GM12875 (cell line): ENCODE measurements around the gene PITPNB.

Experiments
- H3K4me3 ChIP-seq: one replicate; pipeline ENCODE4 v1.5.1; 2011; ENCODE audit warnings: low read depth, low read length, control low read depth
- CTCF ChIP-seq: IDR thresholded peaks from 2 replicates; pipeline ENCODE4 v1.5.1; 2011; ENCODE audit warnings: low read depth, mild to moderate bottlenecking, control low read depth, inconsistent platforms, low read length, moderate library complexity, borderline replicate concordance; ENCODE audit not compliant: insufficient read depth

PITPNB gene

GRCh38 chr22:27919942-27920755 is 1.1 kb upstream of the PITPNB start:
- peak overlapping the region; percentile 62 for H3K4me3 ChIP-seq
- no peak for TF ChIP-seq CTCF

GRCh38 chr22:27918341-27919221 is 475 bp downstream of the PITPNB start:
- TF ChIP-seq CTCF = no peak
- H3K4me3 ChIP-seq = peak overlapping the region; percentile 91

- no peak overlapping the region for H3K4me3 ChIP-seq
- no peak for TF ChIP-seq CTCF
These were observed 3.1 kb downstream of the PITPNB start for GRCh38 chr22:27915986-27916385.

- no peak overlapping the region for H3K4me3 ChIP-seq
- TF ChIP-seq CTCF = no peak
These were observed 5.8 kb downstream of the PITPNB start for GRCh38 chr22:27913162-27913741.

- TF ChIP-seq CTCF = no peak
- no peak overlapping the region for H3K4me3 ChIP-seq
These were observed 7.0 kb downstream of the PITPNB start for GRCh38 chr22:27912101-27912500.

- no peak for TF ChIP-seq CTCF
- H3K4me3 ChIP-seq = no peak overlapping the region
These were observed 7.7 kb downstream of the PITPNB start for GRCh38 chr22:27911330-27911729.
